HG03565 (cell line): ENCODE results near the gene SORCS1.

ENCODE experiments used
- ATAC-seq: cut with Tn5 transposase; IDR thresholded peaks from one replicate; pipeline ENCODE4 v1.9.1; 2021; ENCODE audit warnings: mild to moderate bottlenecking, moderate library complexity; ENCODE audit not compliant: unreplicated experiment

The SORCS1 gene

DNA sequence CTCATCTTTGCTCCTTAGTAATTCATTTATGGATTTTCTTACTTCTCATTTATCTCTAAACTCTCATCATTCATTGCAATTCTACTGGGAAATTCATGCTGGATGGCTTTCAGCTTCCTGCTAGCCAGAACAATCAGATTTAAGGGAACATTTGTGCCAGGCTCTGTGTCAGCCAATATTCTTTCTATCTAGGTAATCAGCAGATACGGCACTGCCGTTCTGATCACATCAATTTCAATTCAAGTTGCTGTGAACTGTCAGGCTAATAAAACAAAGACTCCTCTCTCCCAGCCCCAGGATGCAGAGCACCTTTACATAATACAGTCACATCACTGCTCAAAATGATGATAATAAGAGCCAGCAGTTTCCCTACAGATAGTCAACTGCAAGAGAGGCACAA lies 468.3 kb downstream of the SORCS1 start:
- no peak for ATAC-seq

DNA sequence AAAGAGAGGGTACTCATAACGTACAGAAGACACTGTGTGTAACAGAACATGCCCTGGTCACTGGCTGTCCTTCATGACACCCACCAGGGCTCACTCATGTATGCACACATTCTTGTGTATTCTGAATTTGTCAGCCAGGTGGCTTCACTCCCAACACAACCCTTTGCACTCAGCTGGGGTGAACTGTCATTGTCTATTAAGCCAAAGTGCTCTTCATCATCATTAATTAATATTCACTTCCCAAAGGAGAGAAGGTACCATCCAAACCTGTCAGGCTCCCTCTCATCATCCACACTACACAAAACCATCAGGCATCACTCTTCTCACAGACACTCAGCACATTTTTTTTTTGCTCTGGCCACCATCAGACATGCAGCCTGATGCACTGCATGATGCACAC lies 469.8 kb downstream of the SORCS1 start:
- ATAC-seq = no peak

DNA sequence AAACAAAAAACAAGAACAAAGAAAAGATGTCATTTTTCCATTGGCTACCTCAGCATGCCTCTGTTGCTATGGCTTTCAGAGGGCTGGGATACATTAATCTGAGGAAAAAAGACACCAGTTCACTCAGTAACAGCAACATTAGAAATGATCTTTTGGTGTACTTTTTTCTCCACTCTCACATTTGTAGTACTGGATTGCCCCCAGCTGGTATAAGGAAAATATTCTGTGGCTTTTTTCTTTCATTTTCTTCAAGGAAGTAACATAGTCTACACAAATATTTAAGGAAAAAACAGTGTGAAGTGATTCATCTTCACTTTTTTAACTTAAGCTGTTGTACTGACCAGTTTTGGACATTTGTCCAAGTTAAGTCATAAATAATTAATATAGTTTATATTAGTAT lies 482.3 kb downstream of the SORCS1 start:
- ATAC-seq = no peak

DNA sequence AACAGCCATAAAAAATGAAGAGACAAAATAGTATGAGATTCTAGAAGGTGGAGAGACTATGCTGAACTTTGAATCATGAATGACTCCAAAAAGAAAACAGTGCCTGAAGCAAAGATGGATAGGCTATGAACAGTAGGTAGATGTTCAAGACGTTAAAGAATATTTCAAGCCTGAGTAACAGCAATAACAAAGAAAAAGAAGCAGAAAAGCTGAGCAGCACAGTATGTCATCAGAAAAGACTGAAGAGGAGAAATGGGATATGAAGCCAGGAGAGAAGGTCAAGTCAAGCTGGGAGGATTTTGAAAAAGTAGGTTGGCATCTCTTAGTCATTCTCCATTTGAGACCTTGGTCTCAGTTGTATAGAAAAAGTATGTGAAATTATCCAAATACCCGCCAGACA lies 484.4 kb downstream of the SORCS1 start:
- ATAC-seq = no peak

DNA sequence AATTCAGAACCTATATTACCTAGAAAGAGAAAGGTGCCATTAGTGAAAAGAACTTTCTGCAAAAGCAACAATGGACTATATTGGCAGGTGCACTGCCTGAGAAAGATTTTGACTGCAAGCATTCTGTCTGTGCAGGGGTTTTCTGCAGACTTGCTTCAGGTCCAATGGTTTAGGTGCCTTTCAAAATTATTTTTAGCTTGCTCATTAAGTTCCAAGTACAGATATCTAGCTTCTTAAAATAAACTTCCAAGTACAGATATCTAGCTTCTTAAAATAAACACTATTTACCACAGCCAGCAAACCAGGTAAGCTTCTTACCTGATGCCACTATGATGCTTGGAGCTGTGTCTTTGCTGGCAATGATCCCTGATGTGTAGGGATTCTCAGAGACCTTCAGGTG lies 485.2 kb downstream of the SORCS1 start:
- ATAC-seq = no peak

DNA sequence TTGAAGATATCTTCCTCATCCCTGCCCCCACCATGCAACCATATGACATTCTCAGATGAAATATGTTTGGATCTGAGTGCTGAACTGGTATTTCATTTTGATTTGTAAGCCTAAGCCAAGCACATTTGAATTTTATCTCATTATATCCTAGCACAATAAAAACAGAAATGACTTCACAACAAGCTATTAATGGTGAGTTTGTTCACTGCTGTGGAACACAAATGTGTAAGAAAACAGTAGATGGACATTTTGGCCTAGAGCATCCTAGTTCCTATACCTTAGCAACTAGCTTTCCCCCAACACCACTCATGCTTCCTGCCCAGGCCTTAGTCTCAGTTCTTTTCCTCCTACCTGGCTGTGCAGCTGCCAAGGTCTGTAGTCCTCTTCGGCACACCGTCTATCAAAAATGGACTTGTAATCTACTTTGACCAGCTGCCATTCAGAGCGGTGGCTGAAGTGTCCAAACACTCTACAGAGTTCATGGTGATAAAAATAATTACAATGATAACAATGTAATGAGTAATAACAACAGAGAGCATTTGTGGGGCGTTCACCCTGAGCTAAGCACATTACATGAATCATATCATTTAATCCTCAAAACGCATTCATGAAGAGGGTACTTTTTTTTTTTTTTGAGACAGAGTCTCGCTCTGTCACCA lies 491.9 kb downstream of the SORCS1 start:
- ATAC-seq = no peak

DNA sequence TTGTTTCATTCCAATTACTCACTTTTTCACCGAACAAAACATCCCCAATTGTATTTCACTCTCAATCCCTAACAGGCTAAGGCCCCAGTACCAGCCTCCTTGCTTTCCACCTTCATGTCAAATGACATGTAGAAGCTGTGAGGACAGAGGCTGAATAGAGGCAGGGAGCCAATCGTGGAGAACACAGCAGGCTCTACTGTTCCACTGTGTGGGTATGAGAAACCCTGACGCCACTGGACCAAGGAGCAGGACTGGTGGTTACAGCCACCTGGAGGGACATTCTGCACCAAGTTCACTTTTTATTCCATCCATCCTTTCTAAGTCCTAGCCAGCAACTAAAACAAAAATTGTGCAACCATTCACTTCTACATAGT lies 502.8 kb downstream of the SORCS1 start:
- no peak for ATAC-seq

DNA sequence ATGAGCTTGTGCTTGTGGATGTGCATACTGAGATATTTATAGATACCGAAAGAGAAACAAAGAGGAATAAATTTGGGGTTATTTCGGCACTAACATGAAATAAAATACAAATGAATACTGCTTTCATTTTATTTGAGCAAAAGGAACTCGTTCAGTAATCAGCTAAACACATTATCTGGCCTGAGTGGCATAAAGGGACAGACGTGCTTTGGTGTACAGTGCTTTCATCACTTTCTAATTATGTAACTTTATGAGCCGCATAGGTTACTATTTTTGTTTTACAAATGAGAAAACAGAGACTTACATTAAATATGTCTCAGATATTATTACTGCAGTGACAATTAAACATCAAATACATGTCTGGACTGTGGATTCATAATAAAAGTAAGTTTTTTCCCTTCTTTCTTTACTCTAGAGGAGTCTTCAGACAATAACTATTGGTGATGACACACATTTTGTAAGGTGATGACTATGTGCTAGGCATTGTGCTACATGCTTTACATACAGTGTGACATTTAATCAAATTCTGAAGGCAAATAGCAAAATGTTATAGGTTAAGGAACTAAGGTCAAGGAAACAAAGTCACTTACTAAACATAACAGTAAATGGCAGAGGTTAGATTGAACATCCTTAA lies 503.3 kb downstream of the SORCS1 start:
- ATAC-seq = no peak

DNA sequence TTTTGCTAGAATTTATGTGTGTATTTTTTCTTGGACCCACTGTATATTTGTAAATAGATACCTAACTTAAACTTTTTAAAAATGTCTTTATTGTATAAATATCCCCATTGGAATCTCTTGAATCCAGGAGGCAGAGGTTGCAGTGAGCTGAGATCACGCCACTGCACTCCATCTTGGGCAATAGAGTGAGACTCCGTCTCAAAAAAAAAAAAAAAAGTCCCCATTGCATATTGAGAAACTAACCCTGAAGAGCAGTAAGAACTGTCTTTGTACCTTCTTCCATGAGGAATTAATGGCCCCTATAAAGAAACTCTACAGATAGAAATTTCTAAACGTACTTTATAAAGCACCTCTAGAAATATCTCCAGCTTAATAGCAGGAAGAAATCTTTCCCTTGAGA lies 504.0 kb downstream of the SORCS1 start:
- no peak for ATAC-seq

DNA sequence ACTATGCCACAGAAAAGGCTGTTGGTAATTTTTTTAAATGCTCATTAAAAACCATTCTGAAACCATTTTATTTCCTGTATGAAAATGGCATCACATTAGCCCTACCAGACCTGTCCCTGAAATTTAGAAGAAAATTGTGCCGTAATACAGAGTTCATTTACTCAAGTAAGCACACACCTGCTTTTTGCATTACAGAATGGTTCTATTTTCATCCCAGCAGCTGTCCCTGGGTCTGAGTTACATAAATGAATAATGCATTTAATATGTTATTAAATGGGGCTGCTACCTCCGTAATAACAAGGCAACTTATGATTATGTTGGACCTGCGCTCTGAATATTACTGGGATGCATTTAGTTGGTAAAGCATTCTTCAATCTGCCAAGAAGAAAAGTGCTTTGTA lies 508.9 kb downstream of the SORCS1 start:
- no peak for ATAC-seq

DNA sequence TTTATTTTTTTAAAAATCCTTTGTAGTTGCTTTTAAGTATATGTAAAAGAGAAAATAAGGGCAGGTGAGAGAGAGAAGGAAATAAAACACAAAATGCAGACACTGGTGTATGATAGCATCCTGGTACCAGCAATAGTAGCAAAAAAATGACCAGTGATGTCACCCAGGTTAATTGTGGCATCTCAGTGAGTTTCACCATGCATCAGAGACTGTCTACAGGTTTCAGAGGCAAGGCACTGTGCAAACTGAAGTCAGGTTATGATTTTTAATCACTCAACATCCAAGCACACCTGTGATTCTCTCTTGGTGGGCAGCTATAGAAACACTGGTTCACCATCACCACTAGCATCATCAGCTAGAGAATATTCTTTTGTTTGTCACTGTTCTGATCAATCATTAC lies 509.3 kb downstream of the SORCS1 start:
- ATAC-seq = no peak

DNA sequence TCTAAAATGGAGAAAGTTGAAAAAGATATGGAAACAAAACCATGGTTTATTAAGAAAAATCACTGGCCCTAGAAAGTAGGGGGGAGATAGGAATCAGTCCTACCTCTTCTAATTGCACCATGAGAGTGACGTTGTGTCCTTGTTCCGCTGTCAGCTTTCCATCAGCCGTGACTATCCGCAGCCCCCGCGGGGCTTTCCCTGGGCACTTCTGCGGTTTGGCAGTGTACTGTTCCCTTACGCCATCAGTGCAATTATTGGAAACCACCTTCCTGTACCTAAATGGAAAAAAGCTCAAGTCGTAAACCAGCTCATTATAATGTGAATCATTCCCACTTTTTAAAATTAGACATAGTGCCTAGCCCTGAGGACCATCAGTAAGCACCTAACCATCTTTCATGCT lies 512.2 kb downstream of the SORCS1 start:
- no peak for ATAC-seq

DNA sequence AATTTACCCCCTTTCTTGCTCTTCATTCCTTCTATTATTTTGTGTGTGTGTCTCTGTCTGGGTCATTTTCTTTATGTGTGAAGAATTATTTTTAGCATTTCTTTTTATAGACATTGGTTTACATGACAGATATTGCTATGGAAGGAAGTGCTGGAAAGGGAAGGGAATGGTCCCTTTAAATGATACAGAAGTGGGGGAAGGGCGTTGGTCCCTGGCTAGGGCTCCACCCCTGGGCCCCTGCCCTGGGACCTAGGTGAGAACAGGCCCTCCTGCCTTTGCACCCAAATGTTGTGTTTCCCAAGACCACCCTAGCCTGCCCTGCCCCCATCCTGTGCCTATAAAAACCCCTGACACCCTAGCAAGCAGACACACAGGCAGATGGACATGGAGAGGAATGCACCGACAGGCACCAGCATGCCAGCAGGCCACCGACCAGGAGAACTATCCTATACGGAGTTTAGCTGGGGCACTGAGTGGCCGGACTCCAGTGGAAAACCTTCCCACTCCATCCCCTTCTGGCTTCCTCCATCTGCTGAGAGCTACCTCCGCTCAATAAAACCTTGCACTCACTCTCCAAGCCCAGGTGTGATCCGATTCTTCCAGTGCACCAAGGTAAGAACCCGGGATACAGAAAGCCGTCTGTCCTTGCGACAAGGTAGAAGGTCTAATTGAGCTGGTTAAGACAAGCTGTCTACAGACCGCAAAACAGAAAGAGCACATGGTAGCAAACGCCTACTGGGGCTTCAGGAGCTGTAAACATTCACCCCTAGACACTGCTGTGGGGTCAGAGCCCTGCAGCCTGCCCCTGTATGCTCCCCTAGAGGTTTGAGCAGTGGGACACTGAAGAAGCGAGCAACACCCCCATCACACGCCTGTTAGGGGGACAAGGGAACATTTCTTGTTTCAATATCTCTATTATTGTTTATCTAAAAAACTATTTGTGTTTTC lies 515.7 kb downstream of the SORCS1 start:
- ATAC-seq = no peak

DNA sequence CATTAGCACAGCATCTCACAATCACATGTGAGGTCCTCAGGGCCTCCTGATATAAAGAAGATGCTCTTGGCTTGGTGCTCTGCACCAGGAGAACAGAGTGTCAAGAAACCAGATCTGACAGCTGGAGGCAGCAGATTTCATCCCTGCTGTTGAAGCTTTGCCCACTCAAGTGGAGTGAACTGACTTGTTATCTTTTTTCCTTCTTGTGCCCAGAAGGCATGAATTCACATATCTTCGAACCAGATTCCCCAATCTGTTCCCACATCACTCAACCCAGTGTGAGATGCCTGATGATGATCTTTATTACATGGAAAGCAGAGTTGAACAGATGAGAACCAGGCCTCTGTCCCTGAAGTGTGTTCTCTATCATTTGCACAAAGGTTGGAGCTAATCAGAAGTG lies 521.0 kb downstream of the SORCS1 start:
- no peak for ATAC-seq

DNA sequence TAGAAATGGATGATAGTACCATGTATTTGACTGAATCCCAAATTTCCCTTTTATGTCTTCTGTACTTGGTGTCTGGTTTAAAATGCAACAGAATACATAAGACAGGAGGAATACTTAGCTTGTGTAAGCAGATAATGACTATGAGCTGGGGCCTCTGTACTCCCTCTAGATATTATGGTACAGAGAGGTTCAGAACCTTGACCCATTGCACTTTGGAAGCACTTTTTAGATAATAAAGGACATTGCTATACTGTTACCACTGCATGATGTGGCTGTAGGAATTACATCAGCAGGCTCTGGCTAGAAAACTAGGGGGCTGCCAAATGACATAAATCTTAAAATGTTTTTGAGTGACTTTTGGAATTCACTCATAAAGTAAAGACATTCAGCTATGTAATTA lies 526.6 kb downstream of the SORCS1 start:
- ATAC-seq = no peak

DNA sequence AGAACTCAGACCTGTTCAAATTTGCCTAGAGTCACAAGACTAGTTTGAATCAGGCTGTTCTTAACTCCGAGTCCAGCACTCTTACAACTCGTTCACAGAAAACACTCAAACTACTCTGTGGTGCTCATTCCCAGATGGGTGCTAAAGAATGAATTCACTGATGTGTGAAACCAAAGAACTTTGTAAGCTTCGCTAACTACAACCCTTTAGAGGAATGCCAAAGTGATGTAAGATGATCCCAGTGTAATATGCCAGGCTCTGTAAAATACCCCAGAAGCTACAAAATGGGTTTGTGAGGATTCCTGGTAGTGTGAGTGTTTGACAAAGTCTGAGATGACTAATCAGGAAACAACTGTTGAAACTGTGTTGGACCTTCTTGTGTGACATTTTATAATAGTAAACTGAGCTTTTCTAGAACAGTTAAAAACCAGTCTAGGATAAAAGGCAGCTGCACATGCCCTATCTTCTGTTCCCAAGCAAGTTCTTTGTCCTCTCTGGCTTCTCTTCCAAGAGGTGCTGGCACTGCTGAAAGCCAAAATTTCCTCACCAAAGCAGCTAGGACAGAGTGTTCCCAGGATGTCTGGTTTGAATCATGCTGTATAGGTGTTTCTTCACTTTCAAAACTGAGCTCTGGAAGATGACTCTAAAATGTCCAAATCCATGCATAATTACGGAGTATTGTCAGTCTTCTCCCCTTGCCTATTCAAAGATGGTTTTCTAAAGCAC lies 527.6 kb downstream of the SORCS1 start:
- ATAC-seq = no peak

DNA sequence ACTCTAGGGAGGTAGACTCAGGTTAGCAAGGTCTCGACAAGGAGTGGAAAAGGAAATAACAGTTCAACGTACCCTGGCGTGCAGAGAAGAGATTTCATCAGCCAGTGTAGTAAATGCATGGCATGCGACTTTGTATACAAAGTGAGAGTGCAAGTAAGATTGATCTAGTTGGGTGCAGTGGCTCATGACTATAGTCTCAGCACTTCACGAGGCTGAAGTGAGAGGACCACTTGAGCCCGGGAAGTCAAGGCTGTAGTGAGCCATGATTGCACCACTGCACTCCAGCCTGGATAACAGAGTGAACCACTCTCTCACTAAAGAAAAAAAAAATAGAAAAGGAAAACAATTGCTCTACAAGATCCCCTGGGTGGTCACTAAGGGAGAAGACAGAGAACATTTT lies 528.6 kb downstream of the SORCS1 start:
- ATAC-seq = no peak

DNA sequence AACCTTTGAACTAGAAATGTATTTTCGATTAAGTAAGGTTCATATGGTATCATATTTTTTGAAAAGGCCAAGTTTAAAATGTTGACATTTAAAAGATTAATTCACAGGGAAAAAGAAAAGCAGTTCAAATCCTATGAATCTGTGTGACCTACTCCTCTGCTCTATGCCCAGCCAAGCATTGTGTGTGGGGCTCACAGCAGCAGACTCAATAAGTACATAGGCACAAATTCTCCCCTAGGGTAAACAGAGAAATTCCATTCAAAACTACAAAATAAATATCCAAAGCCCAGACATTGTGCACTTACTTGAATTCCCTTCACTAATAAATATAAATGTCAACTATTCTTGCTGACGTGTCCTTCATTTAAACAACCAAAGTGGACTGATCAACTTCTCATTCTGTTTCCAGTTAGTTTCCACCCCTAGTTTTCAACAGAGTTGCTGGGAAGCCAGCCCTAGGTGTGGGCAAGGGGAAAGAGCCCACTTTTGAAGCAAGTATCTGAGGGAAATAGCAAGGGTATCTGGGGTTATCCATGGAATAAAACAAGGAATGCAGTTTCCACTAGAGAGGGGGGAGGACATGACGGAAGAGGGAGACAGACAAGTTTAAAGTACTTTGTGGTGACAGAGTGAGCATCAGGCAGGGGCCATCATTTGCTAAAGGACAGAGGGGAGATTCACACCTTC lies 533.3 kb downstream of the SORCS1 start:
- no peak for ATAC-seq

DNA sequence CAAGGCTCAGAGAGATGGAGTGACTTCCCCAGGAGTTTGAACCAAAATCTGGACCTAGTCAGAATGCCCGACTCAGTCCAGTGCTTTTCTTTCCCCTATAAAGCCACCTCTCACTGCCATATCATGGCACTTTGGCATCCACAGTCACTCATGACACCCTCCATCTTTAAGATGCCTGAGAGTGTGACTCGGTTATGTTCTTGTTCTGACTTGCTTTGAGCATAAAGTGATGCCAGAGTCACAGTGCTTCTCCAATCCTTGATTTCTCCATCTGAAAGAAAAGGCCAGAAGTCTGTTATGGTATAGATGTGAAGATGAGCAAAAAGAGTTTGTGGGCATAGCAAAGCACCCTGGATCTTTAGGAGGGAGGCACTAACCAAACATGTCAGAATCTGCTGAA lies 538.1 kb downstream of the SORCS1 start:
- no peak for ATAC-seq

DNA sequence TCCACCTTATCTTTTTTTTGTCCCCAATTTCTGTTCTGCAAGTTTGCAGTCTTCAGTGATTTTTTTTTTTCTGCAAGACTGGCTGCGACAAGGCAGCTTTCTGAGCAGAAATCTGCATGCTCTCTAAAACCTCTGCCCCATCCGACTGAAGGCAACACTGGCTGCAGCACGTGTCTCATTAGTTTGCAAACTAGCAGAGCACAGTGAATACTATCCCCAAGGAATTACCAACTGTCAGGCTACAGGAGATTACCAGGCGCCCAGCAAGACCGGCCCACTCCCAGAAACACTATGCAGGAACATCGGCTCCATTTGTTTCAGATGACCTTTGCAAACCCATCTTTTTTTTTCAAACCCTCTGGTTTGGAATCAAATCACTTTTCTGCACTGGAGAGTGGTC lies 538.8 kb downstream of the SORCS1 start:
- ATAC-seq = no peak

DNA sequence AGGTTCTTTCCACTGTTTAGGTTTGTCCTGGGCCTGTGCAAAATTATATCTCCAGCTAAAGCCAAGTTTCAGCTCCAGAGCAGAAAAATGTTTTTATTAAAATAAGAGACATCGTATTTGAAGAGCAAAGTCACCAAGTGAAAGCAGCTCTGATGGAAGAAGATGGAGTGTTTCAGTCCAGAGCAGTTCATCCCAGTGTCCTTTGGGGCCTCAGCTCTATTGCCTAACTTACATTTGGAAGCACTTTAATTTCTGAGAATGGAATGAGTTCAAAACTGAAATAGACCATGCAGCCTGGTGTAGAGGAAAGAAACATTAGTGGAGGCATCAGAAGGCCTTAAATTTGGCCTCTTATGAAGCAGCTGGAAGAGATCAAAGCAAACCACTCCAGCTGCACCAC lies 545.2 kb downstream of the SORCS1 start:
- no peak for ATAC-seq
